ENCODE measurements around the gene CCDC178.
"Not testable (repeated sequence)": the region's sequence is repeated elsewhere in the genome, so short reads cannot be mapped to it uniquely, and the experiment has no call there.

CCDC178 gene

GRCh38 chr18:32983721-32984120 is 456.8 kb downstream of the CCDC178 start:
- no peak for DNase-seq (ENCODE audit: low read depth)

- DNase-seq (ENCODE audit: low read depth), result no peak
These were observed 459.6 kb downstream of the CCDC178 start for GRCh38 chr18:32980896-32981295.

- DNase-seq (ENCODE audit: low read depth), result no peak
These were observed 465.0 kb downstream of the CCDC178 start for GRCh38 chr18:32975501-32975900.

GRCh38 chr18:32975163-32975436 is 465.4 kb downstream of the CCDC178 start:
- DNase-seq (ENCODE audit: low read depth), result no peak

GRCh38 chr18:32974421-32975162 is 465.9 kb downstream of the CCDC178 start:
- DNase-seq (ENCODE audit: low read depth), result no peak

- no peak for DNase-seq (ENCODE audit: low read depth)
These were observed 472.3 kb downstream of the CCDC178 start for GRCh38 chr18:32968248-32968647.

GRCh38 chr18:32966141-32966540 is 474.4 kb downstream of the CCDC178 start:
- DNase-seq (ENCODE audit: low read depth), result no peak

GRCh38 chr18:32961538-32961937 is 479.0 kb downstream of the CCDC178 start:
- DNase-seq (ENCODE audit: low read depth), result no peak

- DNase-seq (ENCODE audit: low read depth), result no peak
These were observed 481.8 kb downstream of the CCDC178 start for GRCh38 chr18:32958746-32959145.

GRCh38 chr18:32956591-32957315 is 483.8 kb downstream of the CCDC178 start:
- no peak for DNase-seq (ENCODE audit: low read depth)

GRCh38 chr18:32952318-32952717 is 488.2 kb downstream of the CCDC178 start:
- DNase-seq (ENCODE audit: low read depth), result not testable (repeated sequence)

GRCh38 chr18:32937597-32937996 is 502.9 kb downstream of the CCDC178 start:
- no peak for DNase-seq (ENCODE audit: low read depth)

GRCh38 chr18:32937066-32937465 is 503.5 kb downstream of the CCDC178 start:
- DNase-seq (ENCODE audit: low read depth), result no peak

GRCh38 chr18:32934201-32934600 is 506.3 kb downstream of the CCDC178 start:
- no peak for DNase-seq (ENCODE audit: low read depth)

GRCh38 chr18:32930695-32931301 is 509.7 kb downstream of the CCDC178 start:
- no peak for DNase-seq (ENCODE audit: low read depth)

GRCh38 chr18:32929213-32929612 is 511.3 kb downstream of the CCDC178 start:
- DNase-seq (ENCODE audit: low read depth), result no peak

GRCh38 chr18:32922951-32923430 is 517.5 kb downstream of the CCDC178 start:
- no peak for DNase-seq (ENCODE audit: low read depth)

GRCh38 chr18:32920796-32921787 is 519.4 kb downstream of the CCDC178 start:
- DNase-seq (ENCODE audit: low read depth), result no peak

GRCh38 chr18:32919799-32920198 is 520.7 kb downstream of the CCDC178 start:
- no peak for DNase-seq (ENCODE audit: low read depth)

- DNase-seq (ENCODE audit: low read depth), result no peak
These were observed 521.8 kb downstream of the CCDC178 start for GRCh38 chr18:32918692-32919250.

- DNase-seq (ENCODE audit: low read depth), result no peak
These were observed 525.0 kb downstream of the CCDC178 start for GRCh38 chr18:32915516-32915915.

All from stimulated activated CD8-positive, alpha-beta memory T cell treated with anti-CD3 and anti-CD28 coated beads, Interleukin-12 subunit alpha, Interleukin-12 subunit beta, amount 100 ng/mL, for 1 hour (primary cell).